Gastroesophageal sphincter (tissue), 4 donors: Measurements from ENCODE around the gene CNTNAP2. TPM values are rescaled to one million over a fixed set of nuclear protein-coding genes. Genes with fewer than 3 reads are reported as not detected.

Experiments
- ATAC-seq: fragments of 150-250 bp; one replicate; pipeline ENCODE4 v1.9.1; 2016; ENCODE audit warnings: mild to moderate bottlenecking, moderate library complexity
- H3K27ac ChIP-seq, 4 donors: fragments of 200-600 bp; sonication (generic) in 3 of 4; 1 replicate in 3 of 4; 2 replicates in 1 of 4; pipeline ENCODE4 v1.5.1; 2016 to 2019
- H3K27me3 ChIP-seq: fragments of 200-600 bp; sonication (generic); one replicate; pipeline ENCODE4 v1.5.1; 2019
- H3K36me3 ChIP-seq, 2 donors: fragments of 200-600 bp; sonication (generic); one replicate each; pipeline ENCODE4 v1.5.1; 2019; ENCODE audit warnings: control low read depth in 1 of 2
- H3K4me1 ChIP-seq, 3 donors: fragments of 200-600 bp; sonication (generic); 1 replicate in 2 of 3; 2 replicates in 1 of 3; pipeline ENCODE4 v1.5.1; 2016 to 2019; ENCODE audit warnings: control low read depth in 2 of 3
- H3K4me3 ChIP-seq, 2 donors: fragments of 200-600 bp; sonication (generic); one replicate each; pipeline ENCODE4 v1.5.1; 2019; ENCODE audit warnings: mild to moderate bottlenecking in 1 of 2, moderate library complexity in 1 of 2
- H3K9me3 ChIP-seq, 3 donors: fragments of 200-600 bp; sonication (generic); one replicate each; pipeline ENCODE4 v1.5.1; 2017 to 2019; ENCODE audit warnings: control low read depth in 2 of 3
- EP300 ChIP-seq: sonication (generic); formaldehyde crosslinking; IDR thresholded peaks from one replicate; pipeline ENCODE4 v1.6.1; 2017; ENCODE audit warnings: antibody characterized with exemption, mild to moderate bottlenecking
- POLR2A ChIP-seq, 2 donors: fragments of 450-650 bp; IDR thresholded peaks; one replicate each; pipeline ENCODE4 v1.6.1; 2017; ENCODE audit warnings: antibody characterized with exemption in 2 of 2, mild to moderate bottlenecking in 2 of 2, moderate library complexity in 1 of 2
- POLR2AphosphoS5 ChIP-seq: sonication (generic); formaldehyde crosslinking; IDR thresholded peaks from one replicate; pipeline ENCODE4 v1.6.1; 2017; ENCODE audit warnings: antibody characterized with exemption
- WGBS, 2 donors: methylation state at CpG; one replicate each; pipeline ENCODE4 v1.1.5; 2018; ENCODE audit warnings: low coverage in 1 of 2; 5-methylcytosine and 5-hydroxymethylcytosine counted together
- total RNA-seq, 4 donors: library from RNA; depleted of rRNA; stranded (reverse); fragments of >200 nt; gene quantifications; one replicate each; pipeline ENCODE4 v1.1.0, GENCODE V29; 2016
- TF ChIP-seq, protein P1 (sequence below), 4 experiments: fragments of 200-600 bp in 2 of 4; fragments of 450-650 bp in 2 of 4; sonication (generic) in 1 of 4; IDR thresholded peaks; one replicate each; pipeline ENCODE4 v1.5.1; 2017 to 2019; ENCODE audit warnings: antibody characterized with exemption in 4 of 4, mild to moderate bottlenecking in 2 of 4, moderate library complexity in 2 of 4

The CNTNAP2 gene
- total RNA-seq, 4 donors from 2014 or later: 1.5 to 8.9 (median 3.2) TPM

DNA sequence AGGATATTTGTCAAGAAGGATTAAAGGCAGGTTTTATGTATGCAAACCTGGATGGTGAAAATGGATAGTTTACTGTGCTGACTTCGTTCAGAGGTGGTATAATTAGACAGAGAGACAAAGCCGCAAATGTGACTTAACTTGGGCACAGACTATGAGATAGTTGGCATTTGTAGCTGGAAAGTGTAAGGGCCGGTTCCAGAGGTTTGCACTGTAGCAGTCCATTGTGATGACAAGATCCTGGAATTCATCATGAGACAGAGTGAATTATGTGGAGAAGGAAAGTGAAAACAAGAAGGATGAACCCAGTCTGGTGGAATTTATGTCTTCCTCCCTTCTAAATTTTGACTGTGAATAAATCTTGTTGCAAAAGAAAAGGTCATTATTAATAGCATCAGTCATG is 139.0 kb downstream of the CNTNAP2 start:
- 31 to 37% methylated on average over 3 of the region's 3 CpGs for WGBS, 2 donors
- no peak overlapping the region for H3K27ac ChIP-seq
- H3K4me1 ChIP-seq: no peaks in the 10 kb centered on the region

DNA sequence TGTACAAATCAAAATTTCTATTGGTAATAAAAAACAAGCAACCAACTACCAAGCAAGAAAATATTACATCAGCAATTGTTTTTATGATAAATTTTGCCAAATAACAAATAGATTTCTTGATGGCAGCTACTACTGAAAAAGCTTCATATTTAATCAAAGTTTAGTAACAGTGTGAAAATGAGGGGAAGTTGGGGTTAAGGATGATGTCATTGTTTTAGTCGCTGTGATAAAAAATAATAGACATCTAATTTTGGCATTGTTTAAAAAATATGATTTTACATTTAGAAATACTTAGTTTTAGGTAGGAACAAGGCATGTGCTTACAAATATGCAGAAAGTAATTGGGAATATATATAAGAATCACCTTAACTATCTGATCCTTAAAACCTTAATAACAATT is 145.9 kb downstream of the CNTNAP2 start:
- H3K9me3 ChIP-seq: no peaks in the 10 kb centered on the region
- no peaks in the 10 kb centered on the region for H3K36me3 ChIP-seq
- H3K4me1 ChIP-seq: no peaks in the 10 kb centered on the region
- H3K4me3 ChIP-seq: no peak overlapping the region
- no peaks in the 10 kb centered on the region for H3K27me3 ChIP-seq
- no peak overlapping the region for H3K27ac ChIP-seq
- TF ChIP-seq, protein P1, sequence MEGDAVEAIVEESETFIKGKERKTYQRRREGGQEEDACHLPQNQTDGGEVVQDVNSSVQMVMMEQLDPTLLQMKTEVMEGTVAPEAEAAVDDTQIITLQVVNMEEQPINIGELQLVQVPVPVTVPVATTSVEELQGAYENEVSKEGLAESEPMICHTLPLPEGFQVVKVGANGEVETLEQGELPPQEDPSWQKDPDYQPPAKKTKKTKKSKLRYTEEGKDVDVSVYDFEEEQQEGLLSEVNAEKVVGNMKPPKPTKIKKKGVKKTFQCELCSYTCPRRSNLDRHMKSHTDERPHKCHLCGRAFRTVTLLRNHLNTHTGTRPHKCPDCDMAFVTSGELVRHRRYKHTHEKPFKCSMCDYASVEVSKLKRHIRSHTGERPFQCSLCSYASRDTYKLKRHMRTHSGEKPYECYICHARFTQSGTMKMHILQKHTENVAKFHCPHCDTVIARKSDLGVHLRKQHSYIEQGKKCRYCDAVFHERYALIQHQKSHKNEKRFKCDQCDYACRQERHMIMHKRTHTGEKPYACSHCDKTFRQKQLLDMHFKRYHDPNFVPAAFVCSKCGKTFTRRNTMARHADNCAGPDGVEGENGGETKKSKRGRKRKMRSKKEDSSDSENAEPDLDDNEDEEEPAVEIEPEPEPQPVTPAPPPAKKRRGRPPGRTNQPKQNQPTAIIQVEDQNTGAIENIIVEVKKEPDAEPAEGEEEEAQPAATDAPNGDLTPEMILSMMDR (IDR thresholded peaks at IDR 0.05): no peak
- no peak for TF ChIP-seq POLR2A (IDR thresholded peaks at IDR 0.05)
- TF ChIP-seq POLR2AphosphoS5: no peak
- no peak for TF ChIP-seq EP300
- no peak for ATAC-seq
- 55 to 78% methylated on average over 1 of the region's 1 CpG for WGBS, 2 donors

More for the DNA sequence above, 139.0 kb downstream of the CNTNAP2 start:
- H3K27me3 ChIP-seq: no peaks in the 10 kb centered on the region
- H3K4me3 ChIP-seq: no peak overlapping the region
- ATAC-seq: no peak
- H3K9me3 ChIP-seq: no peaks in the 10 kb centered on the region
- no peaks in the 10 kb centered on the region for H3K36me3 ChIP-seq
- TF ChIP-seq, protein P1 (IDR thresholded peaks at IDR 0.05): no peak
- no peak for TF ChIP-seq POLR2A (IDR thresholded peaks at IDR 0.05)

DNA sequence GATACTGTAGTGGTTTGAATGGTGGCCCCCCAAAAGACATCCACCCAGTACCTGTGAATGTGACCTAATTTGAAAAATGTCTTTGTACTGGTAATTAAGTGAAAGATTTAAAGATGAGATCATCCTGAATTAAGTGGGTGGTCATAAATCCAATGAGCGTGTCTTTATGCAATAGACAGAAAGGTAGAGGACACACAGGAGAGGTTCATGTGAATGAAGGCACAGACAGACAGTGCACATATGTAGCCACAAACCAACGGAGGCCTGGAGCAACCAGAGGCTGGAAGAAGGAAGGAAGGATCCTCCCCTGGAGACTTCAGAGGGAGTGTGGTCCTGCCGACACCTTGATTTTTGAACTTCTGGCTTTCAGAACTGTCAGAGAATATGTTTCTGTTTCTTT is 160.3 kb downstream of the CNTNAP2 start:
- no peaks in the 10 kb centered on the region for H3K27me3 ChIP-seq
- TF ChIP-seq, protein P1 (IDR thresholded peaks at IDR 0.05): no peak
- no peaks in the 10 kb centered on the region for H3K4me1 ChIP-seq
- no peaks in the 10 kb centered on the region for H3K9me3 ChIP-seq
- ATAC-seq: no peak
- no peak overlapping the region for H3K4me3 ChIP-seq
- no peak overlapping the region for H3K27ac ChIP-seq
- WGBS, 2 donors: 85 to 86% methylated on average over 3 of the region's 3 CpGs
- no peaks in the 10 kb centered on the region for H3K36me3 ChIP-seq

DNA sequence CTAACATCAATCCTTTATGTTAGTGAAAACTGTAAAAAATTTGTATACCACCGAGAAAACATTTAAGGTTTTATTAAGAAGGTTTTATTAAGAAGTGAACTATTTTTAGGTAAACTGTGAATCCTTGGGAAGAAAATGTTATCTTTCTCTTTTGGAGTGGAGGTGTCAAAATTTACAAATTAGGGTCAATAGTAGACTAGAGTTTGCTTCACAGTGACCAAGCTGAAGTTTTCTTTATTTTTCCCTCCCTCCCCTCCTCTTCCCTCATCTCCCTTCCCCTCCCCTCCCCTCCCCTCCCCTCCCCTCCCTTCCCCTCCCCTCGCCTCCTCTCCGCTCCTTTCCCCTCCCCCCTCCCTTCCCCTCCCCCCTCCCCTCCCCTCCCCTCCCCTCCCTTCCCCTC is 168.8 kb downstream of the CNTNAP2 start:
- TF ChIP-seq, protein P1 (IDR thresholded peaks at IDR 0.05): no peak
- TF ChIP-seq EP300 (no peak), POLR2A (IDR thresholded peaks at IDR 0.05) (no peak), POLR2AphosphoS5 (no peak)
- no peaks in the 10 kb centered on the region for H3K4me1 ChIP-seq
- ATAC-seq: no peak
- WGBS, 2 donors: 74 to 75% methylated on average over 1 to 3 of the region's 3 CpGs
- H3K4me3 ChIP-seq: no peak overlapping the region
- no peak overlapping the region for H3K27ac ChIP-seq
- no peaks in the 10 kb centered on the region for H3K27me3 ChIP-seq
- no peaks in the 10 kb centered on the region for H3K36me3 ChIP-seq
- H3K9me3 ChIP-seq: no peaks in the 10 kb centered on the region

DNA sequence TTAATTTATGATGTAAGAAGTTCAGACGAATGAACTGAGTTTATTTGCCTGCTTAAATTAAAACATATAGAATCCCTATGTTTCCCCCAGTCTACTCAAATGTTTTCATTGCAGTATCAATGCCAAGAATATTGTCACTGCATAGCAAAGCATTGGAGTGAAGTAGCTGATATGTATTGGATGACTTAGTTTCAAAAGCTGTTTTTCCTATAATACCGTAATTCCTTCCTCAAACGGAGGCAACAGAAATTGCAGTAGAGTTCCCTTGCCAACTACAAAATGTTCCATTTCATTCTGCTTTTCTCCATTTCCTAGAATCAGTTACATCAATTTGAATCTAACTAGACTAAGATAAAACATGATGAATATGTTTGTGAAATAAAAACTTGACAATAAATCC is 174.1 kb downstream of the CNTNAP2 start:
- no peak overlapping the region for H3K27ac ChIP-seq
- WGBS, 2 donors: 63 to 74% methylated on average over 3 of the region's 3 CpGs
- TF ChIP-seq EP300 (no peak), POLR2A (IDR thresholded peaks at IDR 0.05) (no peak), POLR2AphosphoS5 (no peak)
- TF ChIP-seq, protein P1 (IDR thresholded peaks at IDR 0.05): no peak

More for the DNA sequence above, 174.1 kb downstream of the CNTNAP2 start:
- no peaks in the 10 kb centered on the region for H3K9me3 ChIP-seq
- no peaks in the 10 kb centered on the region for H3K4me1 ChIP-seq
- H3K4me3 ChIP-seq: no peak overlapping the region
- no peaks in the 10 kb centered on the region for H3K36me3 ChIP-seq
- H3K27me3 ChIP-seq: no peaks in the 10 kb centered on the region
- no peak for ATAC-seq
